ENCODE measurements around the gene CMSS1. TPM values are rescaled to one million over a fixed set of nuclear protein-coding genes. Genes with fewer than 3 reads are reported as not detected.

CMSS1 gene
- total RNA-seq, 4 donors from 2014 or later = 23.2 to 89.5 (median 67.6) TPM

DNA sequence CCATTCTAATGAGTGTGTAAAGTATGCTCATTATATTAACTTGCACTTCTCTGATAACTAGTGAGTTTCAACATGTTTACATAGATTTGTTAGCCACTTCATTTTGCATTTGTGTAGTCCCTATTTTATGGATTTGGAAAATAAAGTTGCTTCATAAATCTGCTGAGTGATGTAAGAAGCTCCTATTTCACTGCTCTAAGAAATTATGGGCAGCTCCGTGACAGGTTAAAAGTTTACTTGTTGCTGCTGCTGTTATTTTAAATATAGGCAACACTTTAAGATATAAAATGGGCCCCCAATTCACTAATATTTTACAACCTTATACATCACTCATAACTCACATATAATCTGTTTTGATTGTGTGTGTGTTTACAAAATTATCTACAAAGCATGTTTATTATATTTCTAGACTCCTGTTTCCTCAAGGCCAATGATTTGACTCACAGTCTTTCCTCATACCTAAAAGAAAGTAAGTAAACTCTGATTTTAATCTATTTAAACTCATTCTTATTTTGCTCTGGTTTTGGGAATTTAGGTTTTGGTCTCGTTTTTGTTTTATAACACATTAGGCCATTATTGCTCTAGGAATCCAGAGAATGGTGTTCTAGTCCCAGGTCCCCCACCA is 348.4 kb downstream of the CMSS1 start:
- in situ Hi-C loops (cut with MboI; ENCODE audit: low sequenced_read_pairs in 4 of 4) (no loop called here), intact Hi-C loops (cut with DNase I; ENCODE audit: low total_unique reads) (loop anchor here (5.0 kb wide), 1 partner anchor 324 kb away; no protein-coding TSS in a partner anchor)
- H3K27me3 ChIP-seq = no peaks in the 10 kb centered on the region
- H3K4me1 ChIP-seq = peaks cover 46 to 76% of the 10 kb centered on the region in 2 donors
- H3K4me3 ChIP-seq = no peak overlapping the region
- DNase-seq (no peak), ATAC-seq (peak in 1 of 2 donors; percentile 68)
- TF ChIP-seq POLR2A (IDR thresholded peaks at IDR 0.05) = no peak
- TF ChIP-seq, protein P1, sequence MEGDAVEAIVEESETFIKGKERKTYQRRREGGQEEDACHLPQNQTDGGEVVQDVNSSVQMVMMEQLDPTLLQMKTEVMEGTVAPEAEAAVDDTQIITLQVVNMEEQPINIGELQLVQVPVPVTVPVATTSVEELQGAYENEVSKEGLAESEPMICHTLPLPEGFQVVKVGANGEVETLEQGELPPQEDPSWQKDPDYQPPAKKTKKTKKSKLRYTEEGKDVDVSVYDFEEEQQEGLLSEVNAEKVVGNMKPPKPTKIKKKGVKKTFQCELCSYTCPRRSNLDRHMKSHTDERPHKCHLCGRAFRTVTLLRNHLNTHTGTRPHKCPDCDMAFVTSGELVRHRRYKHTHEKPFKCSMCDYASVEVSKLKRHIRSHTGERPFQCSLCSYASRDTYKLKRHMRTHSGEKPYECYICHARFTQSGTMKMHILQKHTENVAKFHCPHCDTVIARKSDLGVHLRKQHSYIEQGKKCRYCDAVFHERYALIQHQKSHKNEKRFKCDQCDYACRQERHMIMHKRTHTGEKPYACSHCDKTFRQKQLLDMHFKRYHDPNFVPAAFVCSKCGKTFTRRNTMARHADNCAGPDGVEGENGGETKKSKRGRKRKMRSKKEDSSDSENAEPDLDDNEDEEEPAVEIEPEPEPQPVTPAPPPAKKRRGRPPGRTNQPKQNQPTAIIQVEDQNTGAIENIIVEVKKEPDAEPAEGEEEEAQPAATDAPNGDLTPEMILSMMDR (IDR thresholded peaks at IDR 0.05 in 4 of 5, conservative IDR thresholded peaks at IDR 0.05 in 1 of 5) = no peak
- H3K9me3 ChIP-seq = no peaks in the 10 kb centered on the region
- H3K36me3 ChIP-seq = no peaks in the 10 kb centered on the region
- peak overlapping the region in 2 of 4 donors; percentile 20 to 78 for H3K27ac ChIP-seq

- ATAC-seq = no peak
- in situ Hi-C loops (cut with MboI; ENCODE audit: low sequenced_read_pairs in 4 of 4) (no loop called here), intact Hi-C loops (cut with DNase I; ENCODE audit: low total_unique reads) (loop anchor here (5.0 kb wide), 1 partner anchor 327 kb away; no protein-coding TSS in a partner anchor)
- TF ChIP-seq, protein P1 (IDR thresholded peaks at IDR 0.05 in 4 of 5, conservative IDR thresholded peaks at IDR 0.05 in 1 of 5) = no peak
- no peak for TF ChIP-seq POLR2A (IDR thresholded peaks at IDR 0.05)
- Histone ChIP-seq H3K9me3 (no peaks in the 10 kb centered on the region), H3K27me3 (no peaks in the 10 kb centered on the region), H3K36me3 (no peaks in the 10 kb centered on the region), H3K27ac (peak overlapping the region; percentile 9 to 42 (median 30)), H3K4me1 (peaks cover 33 to 51% of the 10 kb centered on the region in 2 donors), H3K4me3 (no peak overlapping the region)
- no peak for DNase-seq
These were observed 351.7 kb downstream of the CMSS1 start for GRCh38 chr3:100169201-100169920.

GRCh38 chr3:100170486-100170885 is 352.8 kb downstream of the CMSS1 start:
- ATAC-seq (peak; percentile 74 to 78), DNase-seq (peak in 1 of 2 donors; percentile 56)
- Histone ChIP-seq H3K36me3 (no peaks in the 10 kb centered on the region), H3K27ac (peak overlapping the region in 3 of 4 donors; percentile 22 to 42 (median 37)), H3K9me3 (no peaks in the 10 kb centered on the region), H3K4me1 (peaks cover 23 to 44% of the 10 kb centered on the region in 2 donors), H3K27me3 (no peaks in the 10 kb centered on the region), H3K4me3 (no peak overlapping the region)
- in situ Hi-C loops (cut with MboI; ENCODE audit: low sequenced_read_pairs in 4 of 4) (no loop called here), intact Hi-C loops (cut with DNase I; ENCODE audit: low total_unique reads) (no loop called here)
- no peak for TF ChIP-seq POLR2A (IDR thresholded peaks at IDR 0.05)
- TF ChIP-seq, protein P1 (IDR thresholded peaks at IDR 0.05 in 4 of 5, conservative IDR thresholded peaks at IDR 0.05 in 1 of 5) = no peak

GRCh38 chr3:100171211-100171914 is 353.7 kb downstream of the CMSS1 start:
- peak overlapping the region in 2 of 4 donors; percentile 22 to 42 for H3K27ac ChIP-seq
- no peaks in the 10 kb centered on the region for H3K9me3 ChIP-seq
- no peak for TF ChIP-seq POLR2A (IDR thresholded peaks at IDR 0.05)
- TF ChIP-seq, protein P1 (IDR thresholded peaks at IDR 0.05 in 4 of 5, conservative IDR thresholded peaks at IDR 0.05 in 1 of 5) = no peak
- DNase-seq (no peak), ATAC-seq (no peak)
- no peaks in the 10 kb centered on the region for H3K36me3 ChIP-seq
- in situ Hi-C loops (cut with MboI; ENCODE audit: low sequenced_read_pairs in 4 of 4) (no loop called here), intact Hi-C loops (cut with DNase I; ENCODE audit: low total_unique reads) (no loop called here)
- H3K4me3 ChIP-seq = no peak overlapping the region
- H3K27me3 ChIP-seq = no peaks in the 10 kb centered on the region
- H3K4me1 ChIP-seq = peaks cover 14 to 39% of the 10 kb centered on the region in 2 donors
